Left renal pelvis (tissue), 4 donors: ENCODE data around the gene KIRREL2. TPM values are rescaled to one million over a fixed set of nuclear protein-coding genes. Genes with fewer than 3 reads are reported as not detected.
"Not testable (repeated sequence)": the region's sequence is repeated elsewhere in the genome, so short reads cannot be mapped to it uniquely, and the experiment has no call there.

Experiments
- DNase-seq, 4 donors: peaks; one replicate each; pipeline ENCODE4 v3.0.0-alpha.2; 2013; ENCODE audit warnings: low read depth in 4 of 4, low spot score in 3 of 4
- polyA plus RNA-seq, 4 donors: library from polyadenylated mRNA; unstranded; fragments of 120-200 nt; gene quantifications; one replicate each; pipeline ENCODE4 v1.2.1, GENCODE V29; 2013; ENCODE audit not compliant: insufficient read length in 4 of 4

Gene KIRREL2
- polyA plus RNA-seq, 4 donors = 1.8 to 12.4 (median 10.1) TPM

DNA sequence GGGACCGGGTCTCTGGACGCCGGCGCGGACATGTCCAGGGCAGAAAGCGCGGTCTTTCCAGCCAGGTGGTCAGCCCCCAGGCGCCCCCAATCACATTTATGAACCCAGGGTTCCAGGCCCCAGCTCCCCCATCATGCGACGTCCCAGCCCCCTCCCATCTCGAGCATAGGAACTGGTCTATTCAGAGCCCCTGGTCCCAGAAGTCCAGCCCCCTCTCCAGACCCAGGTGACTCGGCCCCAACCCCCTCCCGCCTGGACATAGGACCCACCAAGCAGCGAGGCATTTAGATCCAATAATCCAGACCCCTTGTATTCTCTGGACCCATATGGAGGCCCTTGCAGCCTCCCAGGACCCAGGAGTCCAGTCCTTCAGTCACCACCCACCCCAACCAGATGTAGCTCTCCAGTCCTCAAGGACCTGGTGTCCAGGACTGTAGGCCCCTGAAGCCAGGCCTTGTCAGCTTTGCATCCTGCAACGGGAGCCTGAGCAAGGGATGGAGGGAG, 12.2 kb downstream of the KIRREL2 start:
- DNase-seq = no peak

DNA sequence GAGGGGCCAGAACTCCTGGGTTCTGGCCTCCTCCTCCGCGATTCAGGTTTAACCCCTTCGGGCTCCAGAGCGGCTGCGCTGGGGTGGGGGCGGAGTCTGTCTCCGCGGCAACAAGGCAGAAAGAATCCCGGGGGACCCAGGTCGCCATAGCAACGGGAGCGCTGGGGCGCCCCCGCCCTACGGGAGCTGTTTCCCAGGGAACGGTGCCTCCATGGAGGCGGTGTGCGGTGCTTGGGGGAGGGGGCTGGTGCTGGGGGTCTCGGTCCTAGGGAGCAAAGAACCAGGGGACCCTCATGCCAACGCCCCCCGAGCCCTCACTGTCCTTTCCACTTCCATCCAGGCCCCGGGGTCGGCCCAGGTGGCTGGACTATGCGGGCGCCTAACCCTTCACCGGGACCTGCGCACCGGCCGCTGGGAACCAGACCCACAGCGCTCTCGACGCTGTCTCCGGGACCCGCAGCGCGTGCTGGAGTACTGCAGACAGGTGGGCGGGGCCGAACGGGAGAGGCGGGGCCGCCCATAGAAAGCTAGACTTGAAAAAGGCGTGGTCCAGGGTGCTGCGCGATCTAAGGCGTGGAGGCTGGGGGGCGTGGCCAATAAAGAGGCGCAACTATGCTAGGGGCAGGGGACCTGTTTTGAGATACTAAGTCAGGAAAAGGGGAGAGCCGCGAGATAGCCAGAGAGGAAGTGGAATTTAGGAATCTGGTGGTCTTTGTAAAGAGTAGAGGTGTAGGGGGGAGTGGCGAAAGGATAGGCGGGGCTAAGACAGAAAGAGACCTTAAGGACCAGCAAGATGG, 12.8 kb downstream of the KIRREL2 start:
- no peak for DNase-seq

DNA sequence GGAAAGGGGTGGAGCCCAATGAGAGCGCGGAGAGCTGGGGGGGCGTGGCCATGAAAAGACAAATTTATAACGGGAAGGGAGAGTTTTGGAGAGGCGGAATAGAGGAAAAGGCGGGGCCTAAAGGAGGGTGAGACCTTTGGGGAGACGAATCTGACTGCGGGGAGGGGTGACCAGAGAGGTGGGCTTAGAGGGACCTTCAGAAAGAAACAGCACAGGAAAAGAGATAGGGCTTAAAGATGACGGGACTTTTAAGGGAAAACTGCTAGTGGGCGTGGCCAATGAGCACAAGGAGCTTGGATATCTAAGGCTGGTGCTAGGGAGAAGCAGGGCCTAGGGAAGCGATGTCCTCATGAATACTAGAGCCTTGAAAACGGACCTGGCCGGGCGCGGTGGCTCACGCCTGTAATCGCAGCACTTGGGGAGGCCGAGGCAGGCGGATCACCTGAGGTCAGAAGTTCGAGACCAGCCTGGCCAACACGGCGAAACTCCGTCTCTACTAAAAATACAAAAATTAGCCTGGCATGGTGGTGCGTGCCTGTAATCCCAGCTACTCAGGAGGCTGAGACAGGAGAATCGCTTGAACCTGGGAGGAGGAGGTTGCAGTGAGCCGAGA, 13.5 kb downstream of the KIRREL2 start:
- DNase-seq = not testable (repeated sequence)

GRCh38 chr19:35870798-35871197, 14.1 kb downstream of the KIRREL2 start:
- no peak for DNase-seq

DNA sequence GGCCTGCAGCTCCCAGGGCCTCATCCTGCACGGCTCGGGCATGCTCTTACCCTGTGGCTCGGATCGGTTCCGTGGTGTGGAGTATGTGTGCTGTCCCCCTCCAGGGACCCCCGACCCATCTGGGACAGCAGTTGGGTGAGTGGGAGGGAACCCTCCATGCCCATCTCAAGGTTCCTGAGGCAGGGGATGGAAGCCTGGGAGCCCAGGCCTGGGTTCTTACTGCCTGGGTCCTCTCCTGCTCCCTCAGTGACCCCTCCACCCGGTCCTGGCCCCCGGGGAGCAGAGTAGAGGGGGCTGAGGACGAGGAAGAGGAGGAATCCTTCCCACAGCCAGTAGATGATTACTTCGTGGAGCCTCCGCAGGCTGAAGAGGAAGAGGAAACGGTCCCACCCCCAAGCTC, 14.9 kb downstream of the KIRREL2 start:
- DNase-seq = no peak

DNA sequence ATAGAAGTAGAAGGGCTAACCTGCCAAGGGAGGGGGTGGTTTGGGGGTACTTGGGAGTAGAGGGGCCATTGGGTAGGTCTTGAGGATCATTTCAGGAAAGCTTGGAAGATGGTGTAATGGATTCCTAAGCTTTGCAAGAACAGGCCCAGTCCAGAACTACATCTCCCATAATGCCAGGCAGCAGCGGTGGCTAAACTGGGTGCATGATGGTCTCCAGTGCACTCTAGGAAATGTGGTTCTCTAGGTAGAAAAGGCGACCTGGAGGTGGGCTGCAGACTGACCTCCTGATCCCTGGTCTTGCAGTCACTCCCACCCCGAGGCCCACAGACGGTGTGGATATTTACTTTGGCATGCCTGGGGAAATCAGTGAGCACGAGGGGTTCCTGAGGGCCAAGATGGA, 15.5 kb downstream of the KIRREL2 start:
- DNase-seq = no peak

- no peak for DNase-seq
Observed at GRCh38 chr19:35874392-35874930, 17.8 kb downstream of the KIRREL2 start.

GRCh38 chr19:35879068-35879467, 22.4 kb downstream of the KIRREL2 start:
- no peak for DNase-seq

DNA sequence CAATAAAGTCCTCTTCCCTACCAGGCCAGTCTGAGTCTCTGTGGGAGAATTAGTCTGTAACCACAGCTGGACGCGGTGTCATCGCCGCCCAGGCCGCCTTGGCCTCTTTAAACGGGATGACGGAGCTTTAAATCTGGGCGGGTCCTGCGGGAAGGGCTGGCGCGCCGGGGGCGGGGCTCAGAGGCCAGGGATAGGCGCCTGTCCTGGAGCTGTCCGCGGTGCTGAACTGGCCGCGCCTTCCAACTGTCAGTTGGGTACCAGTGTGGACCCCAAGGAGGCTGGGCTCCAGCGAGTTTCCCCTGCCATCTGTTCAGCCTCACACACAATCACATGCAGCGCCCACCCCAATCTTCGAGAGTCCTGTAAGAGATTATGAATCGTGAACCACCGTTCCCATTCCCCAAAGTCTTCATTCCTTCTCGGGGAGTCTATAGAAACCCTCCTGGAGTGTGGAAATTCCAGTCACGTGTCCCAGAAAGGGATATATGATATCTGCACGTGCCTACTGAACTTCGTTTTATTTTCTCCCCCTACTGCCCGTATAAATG, 23.1 kb downstream of the KIRREL2 start:
- peak in 1 of 4 donors; percentile 74 for DNase-seq

DNA sequence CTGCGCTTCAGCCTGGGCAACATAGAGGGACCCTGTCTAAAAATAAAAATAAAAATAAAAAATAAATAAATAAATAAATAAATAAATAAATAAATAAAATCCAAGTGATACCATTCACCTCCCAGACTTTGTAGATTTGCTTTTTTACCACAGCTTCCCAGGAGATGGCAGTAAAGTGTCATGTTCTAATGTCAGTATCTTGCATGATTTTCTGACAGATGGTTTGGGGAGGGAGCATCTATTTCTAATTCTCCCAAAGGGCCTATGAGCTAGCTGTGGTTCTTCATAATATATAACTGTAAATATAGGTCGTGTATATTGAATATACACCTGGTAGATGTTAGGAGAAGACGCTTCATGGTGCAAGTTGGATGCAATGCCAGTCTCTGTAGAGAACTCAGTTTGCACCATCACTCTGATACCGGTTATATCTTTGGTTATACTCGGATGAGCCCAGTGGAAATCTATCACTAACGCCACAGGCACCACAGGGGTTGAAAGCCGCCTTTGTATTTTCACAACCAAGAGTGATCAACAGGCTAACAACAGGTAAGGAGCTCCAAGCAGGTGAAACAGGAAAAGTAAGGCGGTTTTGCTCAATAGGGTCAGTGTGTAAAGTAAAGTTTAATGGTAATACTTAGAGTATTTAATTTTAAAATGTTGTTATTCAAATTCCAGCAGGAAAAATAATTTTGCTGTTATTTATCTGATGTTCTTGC, 25.6 kb downstream of the KIRREL2 start:
- DNase-seq = no peak

- DNase-seq = no peak
Observed at GRCh38 chr19:35883882-35884281, 27.2 kb downstream of the KIRREL2 start.

- DNase-seq = no peak
Observed at GRCh38 chr19:35885225-35885738, 28.6 kb downstream of the KIRREL2 start.

DNA sequence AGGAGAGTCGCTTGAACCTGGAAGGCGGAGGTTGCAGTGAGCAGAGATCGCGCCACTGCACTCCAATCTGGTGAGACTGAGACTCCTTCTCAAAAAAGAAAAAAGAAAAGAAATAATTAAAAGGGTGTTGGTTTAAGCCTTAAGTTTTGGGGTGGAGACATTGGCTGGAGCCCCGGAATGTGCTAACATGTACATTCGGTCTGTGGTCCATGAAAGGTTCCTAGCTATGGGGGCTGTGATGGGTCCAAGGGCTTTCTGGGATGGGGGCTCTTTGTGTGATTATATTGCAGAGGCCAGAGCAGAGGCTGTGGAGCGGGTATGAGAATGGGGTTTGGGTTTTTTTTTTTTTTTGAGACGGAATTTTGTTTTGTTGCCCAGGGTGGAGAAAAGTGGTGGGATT, 29.2 kb downstream of the KIRREL2 start:
- no peak for DNase-seq

GRCh38 chr19:35887197-35887596, 30.5 kb downstream of the KIRREL2 start:
- DNase-seq = no peak

DNA sequence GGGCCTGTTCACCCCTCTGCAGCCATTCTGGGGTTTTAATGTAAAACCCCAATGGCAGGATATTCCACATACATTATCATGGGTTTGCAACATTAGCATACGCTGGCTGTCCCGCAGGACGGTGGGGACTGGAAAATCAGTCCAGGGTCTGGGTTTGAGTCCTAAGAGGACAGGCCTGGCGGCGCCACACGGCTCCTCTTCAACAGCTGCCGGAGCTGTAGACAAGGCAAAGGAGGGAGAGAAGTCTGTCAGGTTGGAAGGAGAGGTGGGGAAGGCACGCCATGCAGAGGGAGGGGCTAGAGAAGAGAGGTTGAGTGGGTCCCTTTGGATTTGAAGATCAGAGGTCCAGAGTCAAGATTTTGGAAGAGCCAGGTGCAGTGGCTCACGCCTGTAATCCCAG, 31.7 kb downstream of the KIRREL2 start:
- no peak for DNase-seq

- DNase-seq = no peak
Observed at GRCh38 chr19:35889370-35890112, 32.8 kb downstream of the KIRREL2 start.

DNA sequence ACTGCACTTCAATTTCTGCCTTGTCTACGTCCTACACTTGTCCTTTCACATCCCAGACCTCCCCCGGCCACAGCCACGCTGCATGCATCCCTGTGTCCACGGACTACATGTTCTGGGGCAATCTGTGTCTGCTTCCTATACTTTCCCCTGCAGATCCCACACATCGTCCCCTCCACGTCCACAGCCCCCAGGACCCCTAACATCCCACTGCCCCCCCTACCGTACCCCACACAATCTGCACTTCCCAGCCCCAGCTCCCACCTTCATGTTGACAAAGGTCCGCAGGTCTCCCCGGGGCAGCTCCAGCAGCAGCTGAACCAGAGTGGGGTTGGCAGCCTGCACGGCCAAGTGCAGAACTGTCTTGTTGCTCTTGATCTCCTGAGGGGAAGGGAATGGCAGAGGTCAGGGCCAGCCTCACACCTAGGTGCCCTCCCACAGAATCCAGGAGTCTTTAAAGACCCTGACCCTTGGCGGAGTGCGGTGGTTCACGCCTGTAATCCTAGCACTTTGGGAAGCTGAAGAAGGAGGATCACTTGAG, 33.5 kb downstream of the KIRREL2 start:
- no peak for DNase-seq

DNA sequence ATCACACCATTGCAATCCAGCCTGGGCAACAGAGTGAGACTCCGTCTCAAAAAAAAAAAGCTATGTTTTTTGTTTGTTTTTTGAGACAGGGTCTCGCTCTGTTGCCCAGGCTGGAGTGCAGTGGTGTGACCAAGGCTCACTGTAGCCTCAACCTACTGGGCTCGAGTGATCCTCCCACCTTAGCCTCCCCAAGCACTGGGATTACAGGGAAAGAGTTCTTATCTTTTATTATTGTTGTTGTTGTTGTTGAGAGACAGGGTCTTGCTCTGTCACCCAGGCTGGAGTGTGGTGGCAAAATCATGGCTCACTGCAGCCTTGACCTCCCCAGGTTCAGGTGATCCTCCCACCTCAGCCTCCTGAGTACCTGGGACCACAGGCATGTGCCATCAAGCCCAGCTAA, 35.1 kb downstream of the KIRREL2 start:
- DNase-seq = not testable (repeated sequence)

DNA sequence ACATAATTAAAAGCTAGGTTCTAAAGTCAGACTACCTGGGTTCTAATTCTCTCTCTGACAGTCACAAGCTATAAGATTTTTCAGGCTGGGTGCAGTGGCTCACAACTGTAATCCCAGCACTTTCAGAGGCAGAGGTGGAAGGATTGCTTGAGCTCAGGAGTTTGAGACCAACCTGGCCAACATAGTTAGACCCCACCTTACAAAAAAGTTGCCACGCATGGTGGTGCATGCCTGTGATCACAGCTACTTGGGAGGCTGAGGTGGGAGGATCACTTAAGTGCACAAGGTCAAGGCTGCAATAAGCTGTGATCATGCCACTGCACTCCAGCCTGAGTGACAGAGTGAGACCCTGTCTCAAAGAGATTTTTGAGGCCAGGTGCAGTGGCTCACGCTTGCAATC, 37.6 kb downstream of the KIRREL2 start:
- no peak for DNase-seq
